Dedifferentiated amniotic fluid mesenchymal stem cell (primary cell): ENCODE measurements around the gene CES3.

Experiments used
- DNase-seq: peaks from one replicate; pipeline ENCODE4 v3.0.0-alpha.2; 2016; ENCODE audit errors: extremely low spot score

The CES3 gene

DNA sequence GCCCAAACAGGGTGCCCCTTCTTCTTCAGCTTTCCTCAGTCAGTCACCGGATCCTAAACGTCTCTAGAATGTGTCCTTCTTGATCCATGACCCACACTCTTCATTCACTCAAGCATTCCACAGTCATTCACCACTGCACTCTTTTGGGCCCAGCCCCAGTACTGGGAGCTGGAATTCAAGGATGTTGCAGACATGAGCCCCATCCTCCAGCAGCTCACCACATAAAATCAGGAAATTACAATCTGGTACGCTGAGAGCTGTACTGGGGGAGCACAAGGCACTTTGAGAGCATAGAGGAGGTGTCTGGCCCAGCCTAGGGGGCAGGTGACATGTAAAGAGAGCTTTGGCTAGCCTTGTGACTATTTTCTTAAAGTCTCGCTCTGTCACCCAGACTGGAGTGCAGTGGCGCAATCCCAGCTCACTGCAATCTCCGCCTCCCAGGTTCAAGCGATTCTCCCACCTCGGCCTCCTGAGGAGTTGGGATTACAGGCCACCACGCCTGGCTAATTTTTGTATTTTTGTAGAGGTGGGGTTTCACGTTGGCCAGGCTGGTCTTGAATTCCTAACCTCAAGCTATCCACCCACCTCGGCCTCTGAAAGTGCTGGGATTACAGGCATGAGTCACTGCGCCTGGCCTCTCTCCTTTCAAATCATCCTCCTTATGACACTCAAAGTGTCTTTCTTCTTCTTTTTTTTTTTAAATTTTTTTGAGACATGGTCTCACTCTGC is 46.0 kb downstream of the CES3 start:
- DNase-seq: no peak

DNA sequence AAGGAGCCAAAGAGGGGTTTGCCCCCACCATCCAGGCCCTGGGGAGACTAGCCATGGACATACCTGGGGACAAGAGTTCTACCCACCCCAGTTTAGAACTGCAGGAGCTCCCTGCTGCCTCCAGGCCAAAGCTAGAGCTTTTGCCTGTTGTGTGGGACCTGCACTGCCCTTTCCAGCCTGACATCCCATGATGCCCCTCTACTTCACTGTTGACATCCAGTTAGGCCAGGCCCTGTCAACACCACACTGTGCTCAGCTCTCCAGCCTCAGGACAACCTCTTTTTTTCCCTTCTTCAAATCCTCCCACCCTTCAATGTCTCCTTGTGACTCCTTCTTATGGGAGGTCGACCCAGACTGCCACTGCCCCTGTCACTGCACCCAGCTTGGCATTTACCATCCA is 48.1 kb downstream of the CES3 start:
- DNase-seq: no peak

DNA sequence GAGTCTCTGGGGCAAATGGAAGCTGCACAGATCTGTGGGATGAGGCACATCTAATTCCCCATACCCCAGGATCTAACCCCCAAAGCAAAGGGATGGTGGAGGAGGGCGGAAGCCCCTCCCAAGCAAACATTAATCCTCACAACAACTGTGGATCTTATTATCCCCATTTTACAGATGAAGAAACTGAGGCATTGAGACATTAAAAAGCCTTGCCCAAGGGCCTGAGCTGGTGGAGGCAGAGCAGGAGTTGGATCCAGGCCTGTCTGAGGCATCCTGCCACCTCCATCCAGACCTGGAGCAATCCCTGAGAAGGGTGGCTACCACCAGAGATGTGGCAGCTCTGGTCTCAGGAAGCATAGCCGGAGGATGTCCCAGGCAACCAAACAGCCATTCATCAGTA is 50.2 kb downstream of the CES3 start:
- DNase-seq: no peak

DNA sequence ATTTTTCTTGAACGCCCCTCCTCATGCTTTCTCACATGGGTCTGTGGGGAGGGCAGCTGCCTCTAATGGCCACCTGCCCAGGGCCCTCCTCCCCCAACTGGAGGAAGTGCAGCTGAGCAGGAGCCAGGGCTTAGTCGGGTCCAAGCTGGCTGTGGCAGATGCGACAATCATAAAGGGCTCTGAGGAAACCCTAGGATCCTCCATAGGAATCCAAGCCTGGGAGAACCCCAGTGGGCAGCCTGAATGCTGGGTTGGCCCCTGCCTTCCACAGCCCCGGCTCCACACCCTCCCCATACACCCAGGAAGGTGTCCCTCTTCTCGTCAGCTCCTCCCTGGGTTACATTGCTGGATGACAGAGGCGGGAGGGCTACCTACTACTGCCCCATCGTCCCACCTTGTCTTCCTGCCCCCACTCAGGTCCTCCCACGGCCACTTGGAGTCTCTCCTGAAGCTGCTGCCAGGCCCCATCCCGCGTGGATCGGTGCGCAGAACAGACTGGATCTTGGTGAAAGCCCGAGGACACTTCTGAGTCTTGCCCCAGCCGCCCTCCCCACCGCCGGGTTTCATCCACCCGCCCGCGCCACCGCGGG is 52.3 kb downstream of the CES3 start:
- no peak for DNase-seq

DNA sequence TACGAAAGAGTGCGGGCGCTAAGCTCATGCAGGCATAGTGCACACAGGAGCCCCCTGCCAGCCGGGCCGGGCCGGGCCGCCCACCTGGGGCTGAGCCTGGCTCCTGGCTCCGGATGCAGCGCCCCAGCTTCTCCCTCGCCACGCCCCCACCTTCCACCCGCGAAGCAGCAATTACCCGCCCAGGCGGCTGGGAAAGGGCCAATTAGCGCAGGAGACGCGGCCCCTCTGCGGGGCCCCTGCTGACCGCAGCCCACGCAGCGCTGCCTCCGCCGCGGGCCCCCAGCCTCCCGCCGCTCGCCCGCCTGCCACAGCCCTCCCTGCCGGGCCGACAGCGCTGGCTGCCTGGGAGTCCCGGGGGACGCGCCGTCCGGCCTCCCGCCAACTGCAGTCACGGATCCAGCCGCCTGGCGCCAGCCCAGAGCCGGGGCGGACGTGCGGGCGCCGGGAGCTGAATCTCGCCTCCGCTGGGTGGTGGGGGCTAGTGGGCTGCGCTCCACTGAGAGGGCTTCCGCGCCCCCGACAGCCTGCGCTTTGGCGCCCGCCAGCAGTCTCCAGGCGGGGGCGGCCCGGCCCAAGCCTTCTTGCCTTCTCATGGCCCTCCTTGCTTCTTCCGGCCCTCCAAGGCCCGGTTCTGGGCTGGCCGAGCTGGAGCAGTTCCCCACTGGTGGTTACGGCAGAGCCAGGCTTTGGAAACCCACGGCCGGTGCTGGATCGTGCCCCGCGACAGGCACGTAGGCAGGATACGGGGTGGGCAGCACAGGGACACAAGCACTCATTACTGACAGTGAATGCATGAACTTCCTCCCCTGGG is 53.0 kb downstream of the CES3 start:
- DNase-seq: peak; percentile 51

DNA sequence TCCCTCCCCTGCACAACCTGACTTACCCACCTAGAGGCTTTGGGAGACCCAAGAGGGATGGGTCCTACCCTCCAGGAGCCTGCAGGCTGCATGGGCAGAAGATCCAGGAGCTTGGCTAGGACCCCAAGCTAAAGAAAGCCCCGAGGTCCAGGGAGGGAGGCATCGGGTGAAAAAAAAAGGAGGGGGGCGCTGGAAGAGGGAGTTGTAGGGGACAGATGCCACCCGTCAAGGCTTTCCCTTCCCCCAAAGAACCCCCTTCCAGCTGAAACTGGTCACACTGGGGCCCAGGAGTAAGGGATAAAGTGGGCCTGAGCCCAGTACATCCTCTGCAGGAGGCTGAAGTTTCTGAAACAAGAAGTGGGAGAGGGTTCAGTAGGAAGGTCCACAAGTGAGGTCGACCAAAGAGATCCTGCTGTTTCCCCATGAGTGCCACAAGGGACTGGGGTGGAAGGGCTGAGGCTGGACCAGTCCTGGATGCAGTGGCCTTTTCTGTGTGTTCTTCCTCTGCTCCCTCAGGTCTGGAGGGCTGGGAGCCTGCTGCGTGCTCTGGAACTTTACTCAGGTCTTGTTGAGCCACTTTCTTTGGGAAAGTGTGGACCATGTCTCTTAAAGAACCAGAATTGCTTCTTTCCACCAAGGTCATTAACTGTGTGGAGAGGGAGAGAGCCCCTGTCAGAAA is 53.7 kb downstream of the CES3 start:
- DNase-seq: no peak

DNA sequence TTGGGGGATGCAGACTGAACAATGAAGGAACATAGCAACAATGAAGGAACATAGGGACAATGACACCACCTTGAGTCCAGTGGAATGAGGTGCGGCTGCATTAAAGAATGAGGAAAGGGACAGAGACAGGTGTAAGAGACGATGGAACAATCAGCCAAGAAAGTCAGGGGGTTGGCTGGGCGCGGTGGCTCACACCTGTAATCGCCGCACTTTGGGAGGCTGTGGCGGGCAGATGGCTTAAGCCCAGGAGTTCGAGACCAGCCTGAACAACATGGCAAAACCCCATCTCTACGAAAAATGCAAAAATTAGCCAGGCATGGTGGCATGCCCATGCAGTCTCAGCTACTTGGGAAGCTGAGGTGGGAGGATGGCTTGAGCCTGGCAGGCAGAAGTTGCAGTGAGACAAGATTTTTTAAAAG is 54.3 kb downstream of the CES3 start:
- no peak for DNase-seq

DNA sequence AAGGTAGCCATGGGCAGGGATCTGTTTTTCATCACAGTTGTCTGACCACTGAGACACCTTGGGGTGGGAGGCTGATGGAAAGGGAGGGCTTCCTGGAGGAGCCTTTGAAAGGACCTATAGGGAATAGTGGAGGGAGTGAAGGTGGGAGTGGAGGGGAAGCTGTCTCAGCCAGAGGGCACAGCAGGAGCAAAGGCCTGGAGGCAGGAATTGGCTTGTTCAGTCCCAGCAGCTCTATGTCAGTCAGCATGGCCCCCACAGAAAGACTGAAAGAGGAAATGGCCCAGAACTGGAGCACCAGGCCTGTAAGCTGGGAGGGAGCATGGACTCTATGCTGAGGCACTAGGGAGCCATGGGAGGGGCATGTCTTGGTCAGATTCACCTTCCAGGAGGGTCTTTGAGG is 55.1 kb downstream of the CES3 start:
- DNase-seq: no peak

DNA sequence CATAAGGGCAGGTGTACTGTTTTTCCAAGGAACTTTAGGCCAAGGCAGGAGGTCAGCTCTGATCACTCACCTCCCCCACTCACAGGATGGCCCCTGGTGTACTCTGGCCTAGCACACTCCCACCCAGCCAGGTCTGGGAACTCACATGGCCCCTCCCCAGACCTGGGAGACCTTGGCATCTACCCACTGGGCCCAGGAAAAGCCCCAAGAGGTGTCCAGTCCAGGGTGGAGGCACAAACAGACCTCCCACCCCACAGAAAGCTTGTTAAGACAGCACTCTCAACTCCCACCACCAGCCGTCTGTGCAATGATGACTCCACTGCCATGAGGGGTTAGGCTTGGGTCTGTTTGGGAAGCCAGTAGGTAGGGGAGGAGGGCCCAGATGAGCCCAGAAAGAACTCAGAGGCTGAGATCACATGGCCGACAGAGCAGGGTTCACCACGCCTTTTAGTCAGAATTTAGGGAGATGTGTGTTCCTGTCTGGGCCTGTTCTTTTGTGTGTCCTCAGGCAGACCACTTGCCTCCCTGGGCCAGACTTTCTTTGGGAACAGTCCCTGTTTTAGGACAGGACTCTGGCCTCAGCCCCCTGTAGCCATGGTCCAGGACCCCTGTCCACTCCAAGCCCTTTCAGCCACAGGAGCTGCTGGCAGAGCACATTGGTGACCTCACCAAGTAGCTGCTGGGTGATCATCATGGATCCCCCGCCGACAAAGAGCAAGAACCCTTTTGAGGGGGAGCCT is 55.8 kb downstream of the CES3 start:
- DNase-seq: no peak

DNA sequence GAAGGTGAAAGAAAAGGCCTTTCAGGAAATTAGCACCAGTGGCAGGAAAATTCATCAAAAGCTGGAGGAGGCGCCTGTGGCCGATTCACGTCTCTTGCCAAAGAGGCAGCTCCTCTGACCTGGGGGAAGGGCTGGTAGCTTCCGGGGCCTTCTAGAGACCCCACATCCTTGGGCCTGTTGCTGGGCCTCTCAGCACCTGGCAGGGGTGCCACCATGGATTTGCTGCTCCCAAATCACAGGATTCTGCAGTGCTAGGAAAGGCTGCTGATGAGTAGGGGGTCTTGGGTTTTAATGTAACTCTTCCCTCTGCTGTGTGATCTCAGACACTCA is 56.3 kb downstream of the CES3 start:
- DNase-seq: no peak

DNA sequence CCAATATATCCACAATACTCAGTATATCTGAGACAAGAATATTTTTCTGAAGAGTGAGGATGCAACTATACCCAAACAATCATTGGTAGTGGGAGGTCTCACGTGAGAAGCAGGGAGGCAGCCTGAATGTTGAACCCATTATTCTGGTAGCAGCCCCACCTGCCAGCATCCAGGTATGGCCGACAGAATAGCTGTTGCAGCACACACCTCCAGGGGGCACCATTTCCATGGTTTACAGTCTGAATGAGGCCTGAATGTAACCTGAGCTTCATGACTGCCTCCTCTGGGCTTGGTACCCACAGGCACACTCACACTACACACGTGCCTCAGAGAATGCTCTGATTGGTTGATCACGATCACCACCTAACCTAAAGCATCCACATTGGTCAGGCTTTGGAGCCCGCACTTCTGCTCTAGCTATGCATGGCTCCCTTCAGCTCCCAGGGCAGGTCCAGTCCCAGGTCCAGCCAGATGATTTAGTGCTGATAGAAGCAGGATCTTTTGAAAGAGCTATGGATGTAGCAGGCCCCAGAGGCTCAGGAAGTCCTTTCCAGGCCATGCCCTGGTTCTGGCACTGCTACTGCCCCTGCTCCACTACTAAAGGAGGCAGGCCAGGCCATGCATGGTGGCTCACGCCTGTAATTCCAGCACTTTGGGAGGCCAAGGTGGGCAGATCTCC is 56.9 kb downstream of the CES3 start:
- DNase-seq: peak; percentile 76

DNA sequence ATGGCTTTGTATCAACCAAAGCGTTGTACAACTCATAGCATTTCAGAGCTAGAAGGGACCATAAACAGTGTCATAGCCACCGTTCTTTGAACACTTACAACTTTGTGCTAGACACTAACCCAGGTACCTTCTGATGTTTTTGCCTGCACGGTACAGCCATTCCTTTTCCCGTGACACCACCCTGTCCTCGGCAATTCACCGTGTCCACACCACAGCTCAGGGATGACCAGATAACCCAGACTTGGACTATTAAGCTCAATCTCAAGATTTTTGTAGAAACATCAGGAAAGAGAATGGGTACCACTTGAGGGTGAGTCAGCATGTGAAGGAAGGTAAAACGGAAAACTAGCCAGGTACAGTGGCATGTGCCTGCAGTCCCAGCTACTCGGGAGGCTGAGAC is 58.1 kb downstream of the CES3 start:
- DNase-seq: no peak

DNA sequence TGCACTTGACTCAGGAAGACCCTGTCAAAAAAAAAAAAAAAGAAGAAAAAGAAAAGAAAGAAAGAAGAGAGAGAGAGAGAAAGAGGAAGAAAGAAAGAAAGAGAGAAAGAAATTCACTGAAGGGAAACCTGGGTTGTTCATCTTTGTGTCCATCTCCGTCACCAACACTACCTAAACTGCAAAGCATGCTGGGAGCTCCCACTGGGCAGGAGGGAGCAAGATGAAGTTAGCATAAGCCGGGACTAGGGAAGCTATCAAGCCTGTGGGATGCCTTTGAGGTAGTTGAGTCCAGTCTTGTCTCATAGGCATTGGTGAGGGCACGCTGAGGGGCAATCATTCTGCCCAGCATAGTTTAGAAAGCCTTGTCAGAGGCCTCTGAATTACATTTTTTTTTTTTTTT is 60.3 kb downstream of the CES3 start:
- DNase-seq: no peak

DNA sequence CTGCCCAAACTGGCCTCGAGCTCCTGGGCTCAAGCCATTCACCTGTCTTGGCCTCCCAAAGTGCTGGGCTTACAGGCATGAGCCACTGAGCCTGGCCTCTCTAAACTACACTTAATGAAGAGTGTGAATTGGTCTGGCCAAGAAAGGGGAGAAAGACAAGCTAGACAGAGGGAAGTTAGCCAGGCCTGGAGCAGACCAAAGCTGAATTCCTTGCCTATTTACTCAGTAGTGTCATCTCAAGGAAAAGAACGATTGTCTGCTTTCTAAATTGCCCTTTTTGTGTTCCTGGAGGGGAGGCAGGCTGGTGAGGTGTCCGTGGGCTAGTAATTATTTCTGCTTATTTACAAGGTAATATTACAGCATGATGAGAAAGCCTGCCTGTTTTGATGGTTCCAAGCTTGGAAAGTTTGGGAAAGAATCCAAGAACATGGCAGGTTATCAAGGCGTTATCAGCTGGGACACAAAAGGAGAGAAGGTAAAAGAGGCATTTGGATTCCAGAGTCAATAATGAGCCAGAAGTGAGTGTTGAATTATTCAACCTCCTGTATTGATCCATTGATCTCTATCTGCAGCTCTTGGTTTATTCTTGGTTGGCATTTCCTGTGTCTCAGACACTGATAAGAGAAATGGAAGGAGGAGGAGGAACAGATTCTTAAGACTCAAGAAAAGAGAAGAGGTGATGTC is 61.6 kb downstream of the CES3 start:
- no peak for DNase-seq

DNA sequence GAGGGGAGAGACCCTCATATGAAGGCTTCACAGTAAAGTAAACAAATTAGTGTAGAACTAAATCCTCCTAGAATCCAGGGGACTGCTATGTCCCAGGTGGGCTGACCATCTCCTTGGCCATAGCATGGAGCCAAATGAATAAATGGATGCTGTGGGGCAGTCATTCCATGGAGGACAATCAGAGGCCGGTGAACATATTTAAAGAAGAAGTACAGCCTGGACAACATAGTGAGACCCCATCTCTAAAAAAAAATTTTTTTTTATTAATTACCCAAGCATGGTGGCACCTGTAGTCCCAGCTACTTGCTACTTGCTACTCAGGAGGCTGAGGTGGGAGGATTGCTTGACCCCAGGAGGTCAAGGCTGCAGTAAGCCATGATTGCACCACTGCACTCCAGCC is 62.6 kb downstream of the CES3 start:
- DNase-seq: no peak
